HepG2 (cell line): Measurements from ENCODE around the gene CD300A. TPM values are rescaled to one million over a fixed set of nuclear protein-coding genes. Genes with fewer than 3 reads are reported as not detected.

Experiments
- ATAC-seq: fragments of 200-7000 bp; cut with Tn5 transposase; 3 replicates; pipeline ENCODE4 v1.9.1; 2020; ENCODE audit warnings: mild to moderate bottlenecking, moderate library complexity
- BruUV-seq: library from RNA; stranded (reverse); fragments of 400-500 nt; replicated peaks from 2 replicates; lab custom pipeline; 2021; lab: Mats Ljungman, UMichigan
- CTCF ChIA-PET: fragments of 300-600 bp; formaldehyde crosslinking; extraction: SDS; loops from one replicate; lab custom pipeline; 2021; ENCODE audit warnings: low total read pairs, inconsistent platforms, low intra/inter-chr PET ratio; lab: Yijun Ruan, JAX
- POLR2A ChIA-PET: fragments of 350-600 bp; sonication (Branson Sonifier 250); formaldehyde crosslinking; loops from one replicate; lab custom pipeline; 2020; ENCODE audit warnings: antibody characterized with exemption, inconsistent platforms; lab: Yijun Ruan, JAX
- DNase-seq: peaks from one replicate; pipeline ENCODE4 v3.0.0-alpha.2; 2015; ENCODE audit warnings: low spot score
- FAIRE-seq: peaks from 3 replicates; lab custom pipeline; 2011; peaks lifted over from hg19 to GRCh38; lab: Jason Lieb, UNC
- H2AFZ ChIP-seq: one replicate; pipeline ENCODE4 v1.6.1; 2011; ENCODE audit warnings: low read length, inconsistent platforms
- H3K27ac ChIP-seq: fragments of 300-600 bp; 3 replicates; pipeline ENCODE4 v1.8.0; 2011; ENCODE audit warnings: mixed run types, mild to moderate bottlenecking, mixed read lengths, low read length, inconsistent platforms; ENCODE audit not compliant: insufficient read depth; ENCODE audit errors: extremely low read length
- H3K27me3 ChIP-seq, 2 experiments: fragments of 200-600 bp in 1 of 2; 2 replicates in 1 of 2; 3 replicates in 1 of 2; pipeline versions ENCODE4 v1.6.0 to v1.8.0; 2011; ENCODE audit warnings: low read length in 2 of 2, mild to moderate bottlenecking in 2 of 2, moderate library complexity in 2 of 2, inconsistent platforms in 1 of 2; ENCODE audit not compliant: insufficient read depth in 2 of 2, control insufficient read depth in 1 of 2
- H3K36me3 ChIP-seq, 2 experiments: fragments of 200-600 bp in 1 of 2; replicated peaks in 1 of 2; 2 replicates in 1 of 2; 3 replicates in 1 of 2; pipeline versions ENCODE4 v1.5.1 to v1.8.0; 2011; ENCODE audit warnings: low read length in 2 of 2, inconsistent platforms in 1 of 2; ENCODE audit not compliant: insufficient read depth in 2 of 2, control insufficient read depth in 1 of 2
- H3K4me1 ChIP-seq: 2 replicates; pipeline ENCODE4 v1.5.1; 2012; ENCODE audit warnings: low read length, inconsistent platforms; ENCODE audit not compliant: insufficient read depth
- H3K4me2 ChIP-seq: 2 replicates; pipeline ENCODE4 v1.6.0; 2011; ENCODE audit warnings: low read depth, low read length, inconsistent platforms
- H3K4me3 ChIP-seq, 3 experiments: fragments of 200-600 bp in 1 of 3; sonication (generic), shearing (Covaris generic) in 1 of 3; replicated peaks in 1 of 3; 2 replicates each; pipeline ENCODE4 v1.5.1; 2011 to 2016; ENCODE audit warnings: low read length in 3 of 3, inconsistent platforms in 2 of 3, low read depth in 2 of 3, mild to moderate bottlenecking in 2 of 3, control low read depth in 1 of 3, mixed read lengths in 1 of 3; ENCODE audit not compliant: insufficient read depth in 1 of 3
- H3K79me2 ChIP-seq: one replicate; pipeline ENCODE4 v1.6.1; 2011; ENCODE audit warnings: low read length, inconsistent platforms; ENCODE audit not compliant: insufficient read depth
- H3K9ac ChIP-seq: 2 replicates; pipeline ENCODE4 v1.6.0; 2011; ENCODE audit warnings: mild to moderate bottlenecking, low read depth, low read length, inconsistent platforms; ENCODE audit not compliant: insufficient read depth
- H3K9me3 ChIP-seq: 2 replicates; pipeline ENCODE4 v1.5.1; 2012; ENCODE audit warnings: mild to moderate bottlenecking, low read length
- H4K20me1 ChIP-seq: 2 replicates; pipeline ENCODE4 v1.6.0; 2011; ENCODE audit warnings: inconsistent platforms, mild to moderate bottlenecking, low read length, moderate library complexity; ENCODE audit not compliant: insufficient read depth
- CBFB ChIP-seq: sonication (generic); formaldehyde crosslinking; IDR thresholded peaks from 2 replicates; pipeline ENCODE4 v1.4.0; 2020; ENCODE audit warnings: missing genetic modification reagents
- FOXK1 ChIP-seq: sonication (generic); formaldehyde crosslinking; IDR thresholded peaks from 2 replicates; pipeline ENCODE4 v1.4.0; 2020; ENCODE audit warnings: low read depth, missing genetic modification reagents, borderline replicate concordance
- HNRNPH1 ChIP-seq: fragments of 200-400 bp; formaldehyde crosslinking; optimal IDR thresholded peaks from 2 replicates; pipeline ENCODE3; 2017; ENCODE audit warnings: mild to moderate bottlenecking, low read depth, low read length
- KDM3A ChIP-seq: IDR thresholded peaks from 2 replicates; pipeline ENCODE4 v1.6.1; 2018; ENCODE audit warnings: low read depth, missing compliant biosample characterization
- MAF1 ChIP-seq: sonication (generic); formaldehyde crosslinking; IDR thresholded peaks from 2 replicates; pipeline ENCODE4 v1.5.0; 2020; ENCODE audit warnings: missing genetic modification reagents, borderline replicate concordance
- NR2F2 ChIP-seq: IDR thresholded peaks from 2 replicates; pipeline ENCODE4 v1.6.1; 2012; ENCODE audit warnings: low read depth, inconsistent platforms, borderline replicate concordance
- NR3C1 ChIP-seq: sonication (generic); formaldehyde crosslinking; IDR thresholded peaks from 2 replicates; pipeline ENCODE4 v1.4.0; 2020; ENCODE audit warnings: missing genetic modification reagents
- SP140L ChIP-seq: sonication (generic); formaldehyde crosslinking; IDR thresholded peaks from 2 replicates; pipeline ENCODE4 v1.4.0; 2020; ENCODE audit warnings: missing genetic modification reagents, borderline replicate concordance
- TMF1 ChIP-seq: sonication (generic); formaldehyde crosslinking; IDR thresholded peaks from 2 replicates; pipeline ENCODE4 v1.8.1; 2022; ENCODE audit warnings: low read depth, missing genetic modification reagents
- ZFP1 ChIP-seq: IDR thresholded peaks from 2 replicates; pipeline ENCODE4 v1.6.1; 2016
- ZNF33B ChIP-seq: sonication (generic); formaldehyde crosslinking; IDR thresholded peaks from 2 replicates; pipeline ENCODE4 v1.5.1; 2020; ENCODE audit warnings: mild to moderate bottlenecking, missing genetic modification reagents
- ZNF589 ChIP-seq: sonication (generic); formaldehyde crosslinking; conservative IDR thresholded peaks from 2 replicates; pipeline ENCODE4 v1.8.0; 2022; ENCODE audit warnings: mild to moderate bottlenecking, moderate library complexity, missing genetic modification reagents
- ZNF782 ChIP-seq: sonication (generic); formaldehyde crosslinking; IDR thresholded peaks from 2 replicates; pipeline ENCODE4 v1.4.0; 2020; ENCODE audit warnings: missing genetic modification reagents, mild to moderate bottlenecking, borderline replicate concordance
- ZSCAN21 ChIP-seq: sonication (generic); formaldehyde crosslinking; IDR thresholded peaks from 2 replicates; pipeline ENCODE4 v1.8.0; 2022; ENCODE audit warnings: mild to moderate bottlenecking, missing genetic modification reagents, moderate library complexity, borderline replicate concordance
- WGBS: methylation state at CpG from one replicate; pipeline ENCODE4 v1.1.6; 2017; ENCODE audit warnings: low lambda C conversion rate; 5-methylcytosine and 5-hydroxymethylcytosine counted together
- in situ Hi-C: cut with HindIII; loops from 2 replicates; pipeline ENCODE4 v1.10.0; 2017; ENCODE audit warnings: low pct_unique_long_range_greater_than_20kb; ENCODE audit not compliant: extremely low pct_ligation_motif_present
- intact Hi-C: fragments of 100-400 bp; cut with micrococcal nuclease; formaldehyde crosslinking; loops from one replicate; pipeline ENCODE4 v1.10.0; 2022; ENCODE audit not compliant: unreplicated experiment
- polyA plus RNA-seq, 8 experiments: library from polyadenylated mRNA; depleted of rRNA in 3 of 8; stranded (reverse) in 7 of 8; unstranded in 1 of 8; fragments of >200 nt; fragmentation: Illumina TruSeq in 4 of 8; extraction: Trizol in 4 of 8; gene quantifications; 2 replicates each; pipeline versions ENCODE4 v1.2.1 to v1.2.3, GENCODE V29; 2011 to 2016; ENCODE audit warnings: low read depth in 4 of 8, missing spikeins in 1 of 8, mixed read lengths in 1 of 8; ENCODE audit not compliant: insufficient read depth in 1 of 8
- total RNA-seq, 5 experiments: library from RNA; depleted of rRNA; stranded (reverse); fragments of >200 nt; fragmentation: Illumina TruSeq; extraction: Trizol; gene quantifications; 2 replicates each; pipeline ENCODE4 v1.2.3, GENCODE V29; 2016; ENCODE audit warnings: low read depth in 1 of 5
- TF ChIP-seq, protein P1 (sequence below): sonication (generic); formaldehyde crosslinking; IDR thresholded peaks from 2 replicates; pipeline ENCODE4 v1.8.0; 2023; ENCODE audit warnings: mild to moderate bottlenecking, missing genetic modification reagents
- TF ChIP-seq, protein P2 (sequence below): fragments of 450-650 bp; IDR thresholded peaks from 2 replicates; pipeline ENCODE4 v1.6.1; 2016
- TF ChIP-seq, protein P3 (sequence below): sonication (generic); formaldehyde crosslinking; IDR thresholded peaks from 2 replicates; pipeline ENCODE4 v1.5.1; 2020; ENCODE audit warnings: mild to moderate bottlenecking, missing genetic modification reagents, borderline replicate concordance
- TF ChIP-seq, protein P4 (sequence below): sonication (generic); formaldehyde crosslinking; IDR thresholded peaks from 2 replicates; pipeline ENCODE4 v1.8.1; 2023; ENCODE audit warnings: mild to moderate bottlenecking, missing genetic modification reagents, borderline replicate concordance

CD300A gene
- total and polyA plus RNA-seq, 2 of the 13 experiments (the other 11 are each of a cell fraction or from before 2014, with no cell fraction given), result not detected

DNA sequence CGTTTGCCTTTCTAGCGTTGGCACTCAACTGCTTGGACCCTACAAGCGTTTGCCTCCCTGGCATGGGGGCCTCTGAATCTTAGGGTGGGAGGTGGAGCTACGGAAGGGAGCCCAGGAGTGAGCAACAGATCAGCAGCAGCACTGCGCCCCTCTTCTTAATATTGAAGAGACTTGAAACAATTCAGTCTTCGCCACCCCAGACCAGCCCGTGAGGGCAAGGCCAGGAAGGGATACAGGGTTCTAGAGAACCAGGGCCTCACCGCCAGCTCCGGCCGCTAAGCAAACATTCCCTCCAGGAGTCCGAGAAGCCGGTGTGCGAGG, 36.1 kb upstream of the CD300A start:
- 3% methylated on average over 12 of the region's 13 CpGs for WGBS
- Histone ChIP-seq H3K79me2 (peaks cover 42% of the 10 kb centered on the region), H3K4me3 (peak overlapping the region; percentile 82 to 94 (median 89)), H2AFZ (no peak overlapping the region), H3K27me3 (no peaks in the 10 kb centered on the region; a peak in 1 of 5 replicates), H3K4me1 (peaks cover 67% of the 10 kb centered on the region), H4K20me1 (peaks cover 18% of the 10 kb centered on the region), H3K4me2 (peak overlapping the region; percentile 100), H3K9ac (peak overlapping the region; percentile 99), H3K9me3 (no peaks in the 10 kb centered on the region), H3K36me3 (no peaks in the 10 kb centered on the region; a peak in 1 of 5 replicates), H3K27ac (peak overlapping the region; percentile 98)
- no peak for FAIRE-seq
- intact Hi-C loops, result loop anchor here (1.0 kb wide), 1 partner anchor 13 kb away; no protein-coding TSS in a partner anchor
- BruUV-seq, result TSS peak; percentile 84
- DNase-seq, result no peak
- in situ Hi-C loops, result loop anchor here (10.0 to 25.0 kb wide), 3 partner anchors 324 to 1143 kb away; no protein-coding TSS in a partner anchor
- ATAC-seq, result no peak
- CTCF ChIA-PET, result no interaction called here
- POLR2A ChIA-PET, result interaction anchor here (1.0 to 5.6 kb wide), 17 partner anchors 9 to 633 kb away, joined by 3 to 159 read pairs (median 11); partner anchors contain the start of genes FDXR and RAB37
- TF ChIP-seq, protein P1, sequence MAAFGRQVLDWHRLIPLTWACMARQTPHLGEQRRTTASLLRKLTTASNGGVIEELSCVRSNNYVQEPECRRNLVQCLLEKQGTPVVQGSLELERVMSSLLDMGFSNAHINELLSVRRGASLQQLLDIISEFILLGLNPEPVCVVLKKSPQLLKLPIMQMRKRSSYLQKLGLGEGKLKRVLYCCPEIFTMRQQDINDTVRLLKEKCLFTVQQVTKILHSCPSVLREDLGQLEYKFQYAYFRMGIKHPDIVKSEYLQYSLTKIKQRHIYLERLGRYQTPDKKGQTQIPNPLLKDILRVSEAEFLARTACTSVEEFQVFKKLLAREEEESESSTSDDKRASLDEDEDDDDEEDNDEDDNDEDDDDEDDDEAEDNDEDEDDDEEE (CRISPR knock-in tag), result peak; percentile 28; the same call in 1 of the 2 replicates
- TF ChIP-seq HNRNPH1, result no peak
- no peak for TF ChIP-seq FOXK1
- TF ChIP-seq MAF1 (CRISPR knock-in tag), result no peak
- TF ChIP-seq, protein P2, sequence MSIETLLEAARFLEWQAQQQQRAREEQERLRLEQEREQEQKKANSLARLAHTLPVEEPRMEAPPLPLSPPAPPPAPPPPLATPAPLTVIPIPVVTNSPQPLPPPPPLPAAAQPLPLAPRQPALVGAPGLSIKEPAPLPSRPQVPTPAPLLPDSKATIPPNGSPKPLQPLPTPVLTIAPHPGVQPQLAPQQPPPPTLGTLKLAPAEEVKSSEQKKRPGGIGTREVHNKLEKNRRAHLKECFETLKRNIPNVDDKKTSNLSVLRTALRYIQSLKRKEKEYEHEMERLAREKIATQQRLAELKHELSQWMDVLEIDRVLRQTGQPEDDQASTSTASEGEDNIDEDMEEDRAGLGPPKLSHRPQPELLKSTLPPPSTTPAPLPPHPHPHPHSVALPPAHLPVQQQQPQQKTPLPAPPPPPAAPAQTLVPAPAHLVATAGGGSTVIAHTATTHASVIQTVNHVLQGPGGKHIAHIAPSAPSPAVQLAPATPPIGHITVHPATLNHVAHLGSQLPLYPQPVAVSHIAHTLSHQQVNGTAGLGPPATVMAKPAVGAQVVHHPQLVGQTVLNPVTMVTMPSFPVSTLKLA, result no peak
- no peak for TF ChIP-seq CBFB (CRISPR knock-in tag)
- TF ChIP-seq SP140L (CRISPR knock-in tag), result no peak
- TF ChIP-seq KDM3A (CRISPR knock-in tag), result no peak
- no peak for TF ChIP-seq TMF1 (CRISPR knock-in tag)
- no peak for TF ChIP-seq ZNF782 (CRISPR knock-in tag)
- TF ChIP-seq NR2F2, result no peak
- TF ChIP-seq, protein P3, sequence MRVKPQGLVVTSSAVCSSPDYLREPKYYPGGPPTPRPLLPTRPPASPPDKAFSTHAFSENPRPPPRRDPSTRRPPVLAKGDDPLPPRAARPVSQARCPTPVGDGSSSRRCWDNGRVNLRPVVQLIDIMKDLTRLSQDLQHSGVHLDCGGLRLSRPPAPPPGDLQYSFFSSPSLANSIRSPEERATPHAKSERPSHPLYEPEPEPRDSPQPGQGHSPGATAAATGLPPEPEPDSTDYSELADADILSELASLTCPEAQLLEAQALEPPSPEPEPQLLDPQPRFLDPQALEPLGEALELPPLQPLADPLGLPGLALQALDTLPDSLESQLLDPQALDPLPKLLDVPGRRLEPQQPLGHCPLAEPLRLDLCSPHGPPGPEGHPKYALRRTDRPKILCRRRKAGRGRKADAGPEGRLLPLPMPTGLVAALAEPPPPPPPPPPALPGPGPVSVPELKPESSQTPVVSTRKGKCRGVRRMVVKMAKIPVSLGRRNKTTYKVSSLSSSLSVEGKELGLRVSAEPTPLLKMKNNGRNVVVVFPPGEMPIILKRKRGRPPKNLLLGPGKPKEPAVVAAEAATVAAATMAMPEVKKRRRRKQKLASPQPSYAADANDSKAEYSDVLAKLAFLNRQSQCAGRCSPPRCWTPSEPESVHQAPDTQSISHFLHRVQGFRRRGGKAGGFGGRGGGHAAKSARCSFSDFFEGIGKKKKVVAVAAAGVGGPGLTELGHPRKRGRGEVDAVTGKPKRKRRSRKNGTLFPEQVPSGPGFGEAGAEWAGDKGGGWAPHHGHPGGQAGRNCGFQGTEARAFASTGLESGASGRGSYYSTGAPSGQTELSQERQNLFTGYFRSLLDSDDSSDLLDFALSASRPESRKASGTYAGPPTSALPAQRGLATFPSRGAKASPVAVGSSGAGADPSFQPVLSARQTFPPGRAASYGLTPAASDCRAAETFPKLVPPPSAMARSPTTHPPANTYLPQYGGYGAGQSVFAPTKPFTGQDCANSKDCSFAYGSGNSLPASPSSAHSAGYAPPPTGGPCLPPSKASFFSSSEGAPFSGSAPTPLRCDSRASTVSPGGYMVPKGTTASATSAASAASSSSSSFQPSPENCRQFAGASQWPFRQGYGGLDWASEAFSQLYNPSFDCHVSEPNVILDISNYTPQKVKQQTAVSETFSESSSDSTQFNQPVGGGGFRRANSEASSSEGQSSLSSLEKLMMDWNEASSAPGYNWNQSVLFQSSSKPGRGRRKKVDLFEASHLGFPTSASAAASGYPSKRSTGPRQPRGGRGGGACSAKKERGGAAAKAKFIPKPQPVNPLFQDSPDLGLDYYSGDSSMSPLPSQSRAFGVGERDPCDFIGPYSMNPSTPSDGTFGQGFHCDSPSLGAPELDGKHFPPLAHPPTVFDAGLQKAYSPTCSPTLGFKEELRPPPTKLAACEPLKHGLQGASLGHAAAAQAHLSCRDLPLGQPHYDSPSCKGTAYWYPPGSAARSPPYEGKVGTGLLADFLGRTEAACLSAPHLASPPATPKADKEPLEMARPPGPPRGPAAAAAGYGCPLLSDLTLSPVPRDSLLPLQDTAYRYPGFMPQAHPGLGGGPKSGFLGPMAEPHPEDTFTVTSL (CRISPR knock-in tag), result no peak
- TF ChIP-seq, protein P4, sequence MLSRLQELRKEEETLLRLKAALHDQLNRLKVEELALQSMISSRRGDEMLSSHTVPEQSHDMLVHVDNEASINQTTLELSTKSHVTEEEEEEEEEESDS, result no peak
- TF ChIP-seq ZNF589, result no peak
- peak; percentile 20; the same call in 1 of the 2 replicates for TF ChIP-seq ZSCAN21
- no peak for TF ChIP-seq ZFP1
- no peak for TF ChIP-seq ZNF33B
- no peak for TF ChIP-seq NR3C1 (CRISPR knock-in tag)
